ENCODE measurements around the gene CTRB2.
A peak's percentile ranks its signal among the peaks of the same experiment; 100 is the strongest.

- TF ChIP-seq POLR2A (IDR thresholded peaks at IDR 0.05) = no peak
- TF ChIP-seq, protein P1, sequence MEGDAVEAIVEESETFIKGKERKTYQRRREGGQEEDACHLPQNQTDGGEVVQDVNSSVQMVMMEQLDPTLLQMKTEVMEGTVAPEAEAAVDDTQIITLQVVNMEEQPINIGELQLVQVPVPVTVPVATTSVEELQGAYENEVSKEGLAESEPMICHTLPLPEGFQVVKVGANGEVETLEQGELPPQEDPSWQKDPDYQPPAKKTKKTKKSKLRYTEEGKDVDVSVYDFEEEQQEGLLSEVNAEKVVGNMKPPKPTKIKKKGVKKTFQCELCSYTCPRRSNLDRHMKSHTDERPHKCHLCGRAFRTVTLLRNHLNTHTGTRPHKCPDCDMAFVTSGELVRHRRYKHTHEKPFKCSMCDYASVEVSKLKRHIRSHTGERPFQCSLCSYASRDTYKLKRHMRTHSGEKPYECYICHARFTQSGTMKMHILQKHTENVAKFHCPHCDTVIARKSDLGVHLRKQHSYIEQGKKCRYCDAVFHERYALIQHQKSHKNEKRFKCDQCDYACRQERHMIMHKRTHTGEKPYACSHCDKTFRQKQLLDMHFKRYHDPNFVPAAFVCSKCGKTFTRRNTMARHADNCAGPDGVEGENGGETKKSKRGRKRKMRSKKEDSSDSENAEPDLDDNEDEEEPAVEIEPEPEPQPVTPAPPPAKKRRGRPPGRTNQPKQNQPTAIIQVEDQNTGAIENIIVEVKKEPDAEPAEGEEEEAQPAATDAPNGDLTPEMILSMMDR (IDR thresholded peaks at IDR 0.05 in 8 of 11, conservative IDR thresholded peaks at IDR 0.05 in 3 of 11) = peak in 2 of 11 experiments; percentile 12 to 34
These were observed 44.5 kb upstream of the CTRB2 start, which contains the start of gene BCAR1 for GRCh38 chr16:75251280-75252048.

Measured in spleen (tissue), 7 donors.